SIG-M5 treated with dmso at 0.1 percent for 504 hours (cell line): ENCODE results near the gene PXYLP1.

Experiments
- DNase-seq: peaks from one replicate; lab custom pipeline; 2025; ENCODE audit not compliant: unreplicated experiment; lab: John Stamatoyannopoulos, UW

PXYLP1 gene

GRCh38 chr3:141342386-141342785 is 110.8 kb downstream of the PXYLP1 start:
- no peak for DNase-seq

- DNase-seq, result no peak
These were observed 111.5 kb downstream of the PXYLP1 start for GRCh38 chr3:141343077-141343476.

GRCh38 chr3:141343865-141344271 is 112.2 kb downstream of the PXYLP1 start:
- no peak for DNase-seq
